ENCODE measurements around the gene ATP5PD. TPM values are rescaled to one million over a fixed set of nuclear protein-coding genes. Genes with fewer than 3 reads are reported as not detected.
"Not testable (repeated sequence)": the region's sequence is repeated elsewhere in the genome, so short reads cannot be mapped to it uniquely, and the experiment has no call there.

ATP5PD gene
- polyA plus RNA-seq, 1 donor (not counting 4 experiments of a cell fraction or from before 2014, with no cell fraction given), result 276 TPM

GRCh38 chr17:75030161-75030560, 16.6 kb downstream of the ATP5PD start:
- Histone ChIP-seq H4K20me1 (ENCODE audit: control insufficient read depth, extremely low read depth, insufficient read depth, low read length) (no peaks in the 10 kb centered on the region), H3K4me3 (ENCODE audit: control insufficient read depth in 2 of 3, extremely low read depth in 1 of 3, insufficient read depth in 2 of 3, low read depth in 1 of 3, low read length in 3 of 3) (no peak overlapping the region), H3K27ac (ENCODE audit: control insufficient read depth, insufficient read depth, low read length) (no peak overlapping the region), H3K4me2 (ENCODE audit: control insufficient read depth, extremely low read depth, insufficient read depth, low read depth, low read length) (no peak overlapping the region), H2AFZ (ENCODE audit: control insufficient read depth, low read length) (no peak overlapping the region), H3K9ac (ENCODE audit: control insufficient read depth, extremely low read depth, insufficient read depth, low read length) (no peak overlapping the region), H3K36me3 (ENCODE audit: control insufficient read depth in 2 of 2, extremely low read depth in 1 of 2, insufficient read depth in 2 of 2, low read length in 2 of 2) (no peaks in the 10 kb centered on the region), H3K79me2 (ENCODE audit: control insufficient read depth, insufficient read depth, low read length) (no peaks in the 10 kb centered on the region), H3K9me3 (ENCODE audit: control insufficient read depth, low read depth, low read length) (no peaks in the 10 kb centered on the region), H3K27me3 (ENCODE audit: control insufficient read depth, extremely low read depth, insufficient read depth, low read length) (no peaks in the 10 kb centered on the region), H3K9me1 (ENCODE audit: control insufficient read depth, extremely low read depth, insufficient read depth, low read length) (no peaks in the 10 kb centered on the region), H3K4me1 (ENCODE audit: control insufficient read depth, extremely low read depth, insufficient read depth, low read length) (peaks cover 16% of the 10 kb centered on the region)
- DNase-seq (ENCODE audit: low read depth, low spot score) (no peak), FAIRE-seq (no peak)
- TF ChIP-seq, protein P1, sequence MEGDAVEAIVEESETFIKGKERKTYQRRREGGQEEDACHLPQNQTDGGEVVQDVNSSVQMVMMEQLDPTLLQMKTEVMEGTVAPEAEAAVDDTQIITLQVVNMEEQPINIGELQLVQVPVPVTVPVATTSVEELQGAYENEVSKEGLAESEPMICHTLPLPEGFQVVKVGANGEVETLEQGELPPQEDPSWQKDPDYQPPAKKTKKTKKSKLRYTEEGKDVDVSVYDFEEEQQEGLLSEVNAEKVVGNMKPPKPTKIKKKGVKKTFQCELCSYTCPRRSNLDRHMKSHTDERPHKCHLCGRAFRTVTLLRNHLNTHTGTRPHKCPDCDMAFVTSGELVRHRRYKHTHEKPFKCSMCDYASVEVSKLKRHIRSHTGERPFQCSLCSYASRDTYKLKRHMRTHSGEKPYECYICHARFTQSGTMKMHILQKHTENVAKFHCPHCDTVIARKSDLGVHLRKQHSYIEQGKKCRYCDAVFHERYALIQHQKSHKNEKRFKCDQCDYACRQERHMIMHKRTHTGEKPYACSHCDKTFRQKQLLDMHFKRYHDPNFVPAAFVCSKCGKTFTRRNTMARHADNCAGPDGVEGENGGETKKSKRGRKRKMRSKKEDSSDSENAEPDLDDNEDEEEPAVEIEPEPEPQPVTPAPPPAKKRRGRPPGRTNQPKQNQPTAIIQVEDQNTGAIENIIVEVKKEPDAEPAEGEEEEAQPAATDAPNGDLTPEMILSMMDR (optimal IDR thresholded peaks at IDR 0.05 in 1 of 3, IDR thresholded peaks at IDR 0.05 in 1 of 3, conservative IDR thresholded peaks at IDR 0.05 in 1 of 3; ENCODE audit: extremely low read depth in 1 of 3, insufficient read depth in 2 of 3, low read length in 3 of 3), result no peak
- no peak for TF ChIP-seq EZH2 (IDR thresholded peaks at IDR 0.05; ENCODE audit: low read length)
- dilution Hi-C loops (cut with MboI; ENCODE audit: extremely low pct_ligation_motif_present, low sequenced_read_pairs), result no loop called here

- H3K4me2 ChIP-seq (ENCODE audit: control insufficient read depth, extremely low read depth, insufficient read depth, low read depth, low read length); DNase-seq (ENCODE audit: low read depth, low spot score); H3K4me1 ChIP-seq (ENCODE audit: control insufficient read depth, extremely low read depth, insufficient read depth, low read length); FAIRE-seq; H3K9me1 ChIP-seq (ENCODE audit: control insufficient read depth, extremely low read depth, insufficient read depth, low read length); H3K36me3 ChIP-seq (ENCODE audit: control insufficient read depth in 2 of 2, extremely low read depth in 1 of 2, insufficient read depth in 2 of 2, low read length in 2 of 2); H3K9ac ChIP-seq (ENCODE audit: control insufficient read depth, extremely low read depth, insufficient read depth, low read length); dilution Hi-C loops (cut with MboI; ENCODE audit: extremely low pct_ligation_motif_present, low sequenced_read_pairs); H3K79me2 ChIP-seq (ENCODE audit: control insufficient read depth, insufficient read depth, low read length); H4K20me1 ChIP-seq (ENCODE audit: control insufficient read depth, extremely low read depth, insufficient read depth, low read length); H3K27me3 ChIP-seq (ENCODE audit: control insufficient read depth, extremely low read depth, insufficient read depth, low read length); H3K9me3 ChIP-seq (ENCODE audit: control insufficient read depth, low read depth, low read length); H2AFZ ChIP-seq (ENCODE audit: control insufficient read depth, low read length); H3K4me3 ChIP-seq (ENCODE audit: control insufficient read depth in 2 of 3, extremely low read depth in 1 of 3, insufficient read depth in 2 of 3, low read depth in 1 of 3, low read length in 3 of 3); H3K27ac ChIP-seq (ENCODE audit: control insufficient read depth, insufficient read depth, low read length): not testable (repeated sequence)
Measured at GRCh38 chr17:75026650-75027049, 20.1 kb downstream of the ATP5PD start.

GRCh38 chr17:75025398-75025734, 21.4 kb downstream of the ATP5PD start:
- H3K4me1 ChIP-seq (ENCODE audit: control insufficient read depth, extremely low read depth, insufficient read depth, low read length); H3K4me3 ChIP-seq (ENCODE audit: control insufficient read depth in 2 of 3, extremely low read depth in 1 of 3, insufficient read depth in 2 of 3, low read depth in 1 of 3, low read length in 3 of 3); H3K79me2 ChIP-seq (ENCODE audit: control insufficient read depth, insufficient read depth, low read length); H3K9me1 ChIP-seq (ENCODE audit: control insufficient read depth, extremely low read depth, insufficient read depth, low read length); H3K9ac ChIP-seq (ENCODE audit: control insufficient read depth, extremely low read depth, insufficient read depth, low read length); H4K20me1 ChIP-seq (ENCODE audit: control insufficient read depth, extremely low read depth, insufficient read depth, low read length); H3K27me3 ChIP-seq (ENCODE audit: control insufficient read depth, extremely low read depth, insufficient read depth, low read length); H3K27ac ChIP-seq (ENCODE audit: control insufficient read depth, insufficient read depth, low read length); H3K4me2 ChIP-seq (ENCODE audit: control insufficient read depth, extremely low read depth, insufficient read depth, low read depth, low read length); H3K9me3 ChIP-seq (ENCODE audit: control insufficient read depth, low read depth, low read length); DNase-seq (ENCODE audit: low read depth, low spot score); FAIRE-seq; H2AFZ ChIP-seq (ENCODE audit: control insufficient read depth, low read length); dilution Hi-C loops (cut with MboI; ENCODE audit: extremely low pct_ligation_motif_present, low sequenced_read_pairs): not testable (repeated sequence)
- H3K36me3 ChIP-seq (ENCODE audit: control insufficient read depth in 2 of 2, extremely low read depth in 1 of 2, insufficient read depth in 2 of 2, low read length in 2 of 2), result peaks cover 9 to 16% of the 10 kb centered on the region in 2 experiments

All from keratinocyte (primary cell).